Activated T-cell treated with anti-CD3 and anti-CD28 coated beads, Interleukin-2, amount 50 U/mL, for 72 hours (primary cell): Measurements from ENCODE around the gene PHPT1. TPM values are rescaled to one million over a fixed set of nuclear protein-coding genes. Genes with fewer than 3 reads are reported as not detected.
"Not testable (repeated sequence)": the region's sequence is repeated elsewhere in the genome, so short reads cannot be mapped to it uniquely, and the experiment has no call there.

ENCODE experiments used
- ATAC-seq, 2 donors: fragments of 150-1000 bp; cut with Tn5 transposase; replicated peaks in 1 of 2; 2 replicates each; pipeline ENCODE4 v1.10.0; 2021; ENCODE audit warnings: moderate library complexity in 2 of 2, mild to moderate bottlenecking in 1 of 2
- DNase-seq, 2 donors: peaks; one replicate each; pipeline ENCODE4 v3.0.0; 2021 to 2022; ENCODE audit warnings: mixed read lengths in 1 of 2
- H3K27ac Mint-ChIP-seq: one replicate; pipeline ENCODE4 v1.8.0; 2022; ENCODE audit warnings: mild to moderate bottlenecking, moderate library complexity, mixed read lengths
- H3K27me3 Mint-ChIP-seq: one replicate; pipeline ENCODE4 v1.8.0; 2022; ENCODE audit warnings: low read depth, mixed read lengths
- H3K36me3 Mint-ChIP-seq, 2 donors: one replicate each; pipeline ENCODE4 v1.8.0; 2022; ENCODE audit warnings: mixed read lengths in 2 of 2, mild to moderate bottlenecking in 1 of 2; ENCODE audit not compliant: insufficient read depth in 2 of 2
- H3K4me1 Mint-ChIP-seq: one replicate; pipeline ENCODE4 v1.8.0; 2022; ENCODE audit warnings: low read depth, mixed read lengths
- H3K4me3 Mint-ChIP-seq, 2 donors: one replicate each; pipeline ENCODE4 v1.8.0; 2022; ENCODE audit warnings: mild to moderate bottlenecking in 2 of 2, mixed read lengths in 2 of 2, moderate library complexity in 2 of 2
- H3K9me3 Mint-ChIP-seq, 2 donors: one replicate each; pipeline ENCODE4 v1.8.0; 2022; ENCODE audit warnings: mixed read lengths in 2 of 2
- total RNA-seq, 2 donors: library from RNA; stranded (reverse); gene quantifications; one replicate each; pipeline ENCODE4 v1.2.3, GENCODE V29; 2022

Gene PHPT1
- total RNA-seq, 2 donors from 2014 or later = 95.7 to 111 TPM

DNA sequence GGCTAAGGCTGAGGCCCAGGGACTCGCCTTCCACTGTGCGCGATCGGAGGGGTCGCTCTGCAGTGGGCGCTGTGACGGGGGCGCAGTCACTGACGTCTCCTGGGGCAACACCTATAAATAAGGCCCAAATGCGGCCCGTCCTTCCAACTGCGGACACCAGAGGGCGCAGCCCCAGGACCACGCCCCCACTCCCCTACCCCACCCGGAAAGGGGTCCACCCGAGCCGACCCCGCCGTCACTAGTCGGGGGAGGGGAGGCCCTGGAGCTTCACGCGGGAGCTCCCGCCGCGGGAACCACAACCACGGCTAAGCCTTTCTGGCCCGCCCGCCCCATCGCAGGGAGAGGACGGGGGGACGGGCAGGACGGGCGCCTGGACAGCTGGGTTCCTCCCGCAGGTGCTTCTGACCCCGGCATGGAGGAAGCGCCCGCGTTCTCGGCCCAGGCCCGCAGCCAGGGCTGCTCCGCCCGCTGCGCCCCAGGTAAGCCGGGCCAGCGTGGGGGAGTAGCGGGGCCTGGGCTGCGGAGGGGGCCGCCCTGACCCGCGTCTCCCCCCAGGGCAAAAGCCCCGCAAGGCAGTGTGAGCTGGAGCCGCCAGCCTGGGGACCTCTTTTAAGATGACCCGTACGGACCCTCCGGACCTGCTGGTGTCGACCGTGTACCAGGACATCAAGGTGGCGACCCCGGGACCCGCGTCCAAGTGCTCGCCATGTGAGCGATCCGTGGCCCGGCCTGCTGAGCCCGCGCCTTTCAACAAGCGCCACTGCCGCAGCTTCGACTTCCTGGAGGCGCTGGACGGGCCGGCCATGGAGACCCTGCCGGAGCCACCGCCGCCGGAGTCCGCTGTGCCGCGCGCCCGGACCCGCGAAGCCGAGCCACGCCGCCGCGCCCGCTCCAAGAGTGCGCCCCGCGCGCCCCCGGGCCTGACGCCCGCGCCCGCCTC is 5.1 kb upstream of the PHPT1 start:
- peak; percentile 71 to 75 for DNase-seq
- not testable (repeated sequence) for H3K9me3 Mint-ChIP-seq, H3K36me3 Mint-ChIP-seq, H3K27me3 Mint-ChIP-seq, H3K27ac Mint-ChIP-seq
- peak; percentile 18 to 23 for ATAC-seq
- Mint-ChIP-seq H3K4me3 (peak overlapping the region; percentile 62 to 63), H3K4me1 (peaks cover 29% of the 10 kb centered on the region)

DNA sequence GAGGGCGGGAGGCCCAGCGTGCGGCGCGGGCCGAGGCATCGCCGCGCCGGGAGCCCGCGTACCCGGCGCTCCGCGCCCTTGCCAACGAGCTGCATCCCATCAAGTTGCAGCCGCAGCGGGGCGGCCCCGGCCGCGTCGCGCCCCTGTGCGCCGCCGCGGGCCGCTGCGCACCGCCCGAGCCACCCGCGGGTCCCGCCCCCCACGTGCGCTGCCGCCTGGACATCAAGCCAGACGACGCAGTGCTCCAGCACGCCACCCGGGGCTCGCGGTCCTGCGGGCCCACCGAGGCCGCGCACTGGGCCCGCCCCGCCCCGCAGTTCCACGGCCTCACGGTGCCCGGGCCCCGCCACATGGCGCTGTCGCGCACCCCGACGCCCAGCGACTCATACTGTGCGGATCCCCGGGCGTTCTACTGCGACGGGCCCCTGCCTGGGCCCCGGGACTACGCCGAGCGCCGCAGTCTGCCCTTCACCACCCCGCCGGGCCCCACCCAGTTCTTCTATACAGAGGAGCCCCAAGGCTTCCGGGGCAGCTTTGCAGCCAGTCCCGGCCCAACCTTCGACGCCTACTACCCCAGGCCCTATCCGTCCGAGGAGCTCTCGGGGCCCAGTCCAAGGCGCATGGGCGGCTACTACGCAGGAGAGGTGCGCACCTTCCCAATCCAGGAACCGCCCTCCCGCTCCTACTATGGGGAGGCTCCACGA is 4.3 kb upstream of the PHPT1 start:
- Mint-ChIP-seq H3K27ac (no peak overlapping the region), H3K36me3 (peaks cover 3 to 8% of the 10 kb centered on the region in 2 donors), H3K9me3 (no peaks in the 10 kb centered on the region), H3K4me1 (peaks cover 29% of the 10 kb centered on the region), H3K27me3 (no peaks in the 10 kb centered on the region), H3K4me3 (peak overlapping the region; percentile 25 to 37)
- peak in 1 of 2 donors; percentile 37 for DNase-seq
- ATAC-seq = no peak

DNA sequence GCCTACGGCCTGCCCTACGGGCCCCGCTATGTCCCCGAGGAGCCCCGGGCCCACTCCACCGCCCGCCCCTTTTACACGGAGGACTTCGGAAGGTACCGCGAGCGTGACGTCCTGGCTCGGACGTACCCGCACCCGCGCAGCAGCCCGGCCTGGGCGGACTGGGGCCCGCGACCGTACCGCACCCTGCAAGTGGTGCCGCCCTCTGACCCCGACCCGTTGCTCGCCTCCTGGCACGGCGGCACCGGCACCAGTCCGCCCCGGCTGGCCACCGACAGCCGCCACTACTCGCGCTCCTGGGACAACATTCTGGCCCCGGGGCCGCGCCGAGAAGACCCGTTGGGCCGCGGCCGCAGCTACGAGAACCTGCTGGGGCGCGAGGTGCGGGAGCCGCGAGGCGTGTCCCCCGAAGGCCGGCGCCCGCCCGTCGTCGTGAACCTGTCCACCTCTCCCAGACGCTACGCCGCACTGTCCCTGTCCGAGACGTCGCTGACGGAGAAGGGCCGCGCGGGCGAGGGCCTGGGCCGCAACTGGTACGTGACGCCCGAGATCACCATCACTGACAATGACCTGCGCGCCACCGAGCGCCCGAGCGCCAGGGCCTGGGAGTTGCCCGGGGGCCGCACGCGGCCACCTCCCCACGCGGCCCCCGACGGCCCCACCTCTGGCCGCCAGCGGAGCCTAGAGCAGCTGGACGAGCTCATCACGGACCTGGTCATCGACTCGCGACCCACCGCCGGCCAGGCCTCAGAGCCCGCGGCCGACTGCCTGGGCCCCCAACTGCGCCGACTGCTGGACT is 3.5 kb upstream of the PHPT1 start:
- no peak overlapping the region for H3K27ac Mint-ChIP-seq
- no peak for ATAC-seq

DNA sequence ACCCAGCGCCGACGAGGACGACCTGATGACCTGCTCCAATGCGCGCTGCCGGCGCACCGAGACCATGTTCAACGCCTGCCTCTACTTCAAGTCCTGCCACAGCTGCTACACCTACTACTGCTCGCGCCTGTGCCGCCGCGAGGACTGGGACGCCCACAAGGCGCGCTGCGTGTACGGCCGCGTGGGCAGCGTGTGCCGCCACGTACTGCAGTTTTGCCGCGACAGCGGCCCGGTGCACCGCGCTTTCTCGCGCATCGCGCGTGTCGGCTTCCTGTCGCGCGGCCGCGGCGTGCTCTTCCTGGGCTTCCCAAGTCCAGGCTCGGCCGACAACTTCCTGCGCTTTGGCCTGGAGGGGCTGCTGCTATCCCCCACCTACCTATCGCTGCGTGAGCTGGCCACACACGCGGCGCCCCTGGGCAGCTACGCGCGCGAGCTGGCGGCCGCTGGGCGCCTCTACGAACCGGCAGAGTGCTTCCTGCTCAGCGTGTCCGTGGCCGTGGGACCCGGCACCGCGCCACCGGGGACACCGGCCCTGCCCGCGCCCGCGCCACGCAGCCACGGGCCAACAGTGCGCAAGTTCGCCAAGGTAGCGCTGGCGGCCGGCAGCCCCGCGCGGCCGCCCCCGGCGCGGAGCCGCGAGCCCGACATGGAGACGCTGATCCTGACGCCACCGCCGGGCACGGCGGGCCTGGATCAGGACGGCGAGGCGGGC is 2.7 kb upstream of the PHPT1 start:
- Mint-ChIP-seq H3K9me3 (no peaks in the 10 kb centered on the region), H3K4me3 (peak overlapping the region; percentile 67 to 99), H3K27me3 (no peaks in the 10 kb centered on the region), H3K36me3 (peaks cover 3 to 8% of the 10 kb centered on the region in 2 donors), H3K4me1 (peaks cover 29% of the 10 kb centered on the region), H3K27ac (peak overlapping the region; percentile 89)
- ATAC-seq (no peak), DNase-seq (peak in 1 of 2 donors; percentile 40)

More for the DNA sequence above, 3.5 kb upstream of the PHPT1 start:
- Mint-ChIP-seq H3K36me3 (peaks cover 3 to 8% of the 10 kb centered on the region in 2 donors), H3K9me3 (no peaks in the 10 kb centered on the region), H3K4me1 (peaks cover 32% of the 10 kb centered on the region), H3K27me3 (no peaks in the 10 kb centered on the region), H3K4me3 (peak overlapping the region; percentile 25 to 37)
- no peak for DNase-seq

DNA sequence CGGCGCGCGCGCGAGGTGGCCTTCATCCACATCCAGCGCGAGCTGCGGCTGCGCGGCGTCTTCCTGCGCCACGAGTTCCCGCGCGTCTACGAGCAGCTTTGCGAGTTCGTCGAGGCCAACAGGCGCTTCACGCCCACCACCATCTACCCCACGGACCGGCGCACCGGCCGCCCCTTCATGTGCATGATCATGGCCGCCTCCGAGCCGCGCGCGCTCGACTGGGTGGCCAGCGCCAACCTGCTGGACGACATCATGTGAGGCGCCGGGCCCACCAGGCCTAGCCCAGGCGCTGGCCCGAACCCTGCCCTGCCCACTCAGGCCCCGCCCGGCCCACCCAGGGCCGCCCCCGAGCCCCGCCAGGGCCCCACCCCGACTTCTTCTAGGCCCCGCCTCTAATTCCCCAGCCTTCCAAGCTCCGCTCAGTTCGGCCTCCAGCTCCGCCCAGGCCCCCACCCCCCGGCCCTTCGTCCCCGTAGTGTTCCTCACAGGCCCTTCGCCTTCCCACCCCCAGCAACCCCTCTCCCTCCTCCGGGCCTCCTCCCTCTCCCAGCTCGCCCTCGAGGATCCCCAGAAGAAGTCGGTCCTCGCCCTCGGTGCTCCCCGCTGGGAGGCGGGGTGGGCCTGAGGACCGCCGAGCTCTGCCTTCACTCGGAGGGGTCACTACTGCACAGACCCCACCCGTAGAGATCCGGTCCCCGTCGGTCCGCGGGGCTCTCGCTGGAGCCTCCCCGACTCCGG is 2.0 kb upstream of the PHPT1 start:
- peaks cover 3 to 8% of the 10 kb centered on the region in 2 donors for H3K36me3 Mint-ChIP-seq
- peaks cover 22% of the 10 kb centered on the region for H3K4me1 Mint-ChIP-seq
- H3K27me3 Mint-ChIP-seq = no peaks in the 10 kb centered on the region
- ATAC-seq = no peak
- DNase-seq = peak; percentile 28 to 47
- peak overlapping the region; percentile 68 for H3K27ac Mint-ChIP-seq
- no peaks in the 10 kb centered on the region for H3K9me3 Mint-ChIP-seq
- peak overlapping the region; percentile 92 to 99 for H3K4me3 Mint-ChIP-seq

DNA sequence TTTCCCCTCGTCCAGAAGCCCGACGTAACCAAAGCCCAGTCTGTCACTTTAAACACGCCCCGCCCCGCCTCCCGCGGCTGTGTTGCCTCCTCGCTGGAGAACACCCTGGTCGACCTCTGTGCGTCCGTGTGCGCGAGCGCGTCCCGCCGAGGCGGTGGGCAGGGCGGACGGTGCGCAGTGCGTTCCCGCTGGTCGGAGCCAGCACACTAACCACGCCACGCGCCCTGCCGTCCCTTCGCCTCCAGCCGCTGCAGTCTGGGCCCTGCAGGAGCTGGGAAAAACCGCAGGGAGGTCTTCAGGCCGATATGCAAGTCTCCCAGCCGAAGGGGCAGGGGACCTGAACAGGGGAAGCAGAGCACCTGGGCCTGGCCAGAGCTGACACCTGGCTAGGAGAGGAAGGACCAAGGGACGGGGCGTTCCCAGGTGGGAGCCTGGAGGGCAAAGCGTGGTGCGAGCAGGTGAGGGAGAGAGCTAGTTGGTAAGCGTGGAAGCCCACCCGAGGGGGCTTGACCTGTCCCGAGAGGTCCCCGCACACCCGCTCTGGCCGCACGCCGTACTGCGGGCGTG is 1.3 kb upstream of the PHPT1 start:
- DNase-seq = peak; percentile 91 to 94
- peak; percentile 51 to 53 for ATAC-seq
- Mint-ChIP-seq H3K27me3 (no peaks in the 10 kb centered on the region), H3K4me1 (peaks cover 19% of the 10 kb centered on the region), H3K4me3 (peak overlapping the region; percentile 92 to 99), H3K36me3 (peaks cover 3 to 8% of the 10 kb centered on the region in 2 donors), H3K27ac (peak overlapping the region; percentile 51), H3K9me3 (no peaks in the 10 kb centered on the region)

DNA sequence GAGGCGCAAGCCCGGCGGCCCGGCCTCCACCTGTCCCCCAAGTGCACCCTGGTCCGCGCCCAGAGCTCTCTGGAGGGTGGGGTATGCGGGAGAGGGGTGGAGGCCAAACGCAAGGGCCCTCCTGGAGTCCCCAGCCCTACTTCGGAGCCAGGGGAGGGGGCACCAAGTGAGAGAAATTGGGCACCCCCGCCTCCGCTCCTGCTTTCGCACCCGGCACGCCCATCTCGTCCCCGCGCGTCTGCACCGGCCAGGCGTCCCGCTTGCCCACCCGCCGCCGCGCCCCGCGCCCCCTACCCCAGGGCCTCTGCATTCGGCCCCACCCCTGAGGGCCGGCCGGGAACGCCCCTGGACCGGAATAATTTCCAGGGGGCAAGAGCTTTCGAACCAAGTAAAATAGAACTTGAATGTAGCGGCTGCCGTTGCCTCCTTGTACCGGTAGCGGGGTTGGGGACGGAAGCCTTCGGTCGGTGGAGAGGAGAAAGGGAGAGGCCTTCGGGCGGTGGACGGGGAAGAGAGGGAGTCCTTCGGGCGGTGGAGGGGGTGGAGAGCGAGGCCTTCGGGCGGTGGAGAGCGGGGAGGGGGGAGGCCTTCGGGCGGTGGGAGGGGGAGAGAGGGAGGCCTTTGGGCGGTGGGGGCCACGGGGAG is 694 bp upstream of the PHPT1 start:
- DNase-seq = peak; percentile 58 to 65
- Mint-ChIP-seq H3K27ac (peak overlapping the region; percentile 72), H3K36me3 (peaks cover 3 to 8% of the 10 kb centered on the region in 2 donors), H3K9me3 (no peaks in the 10 kb centered on the region), H3K4me3 (peak overlapping the region; percentile 92 to 99), H3K27me3 (no peaks in the 10 kb centered on the region), H3K4me1 (peaks cover 19% of the 10 kb centered on the region)
- ATAC-seq = peak; percentile 2 to 3

DNA sequence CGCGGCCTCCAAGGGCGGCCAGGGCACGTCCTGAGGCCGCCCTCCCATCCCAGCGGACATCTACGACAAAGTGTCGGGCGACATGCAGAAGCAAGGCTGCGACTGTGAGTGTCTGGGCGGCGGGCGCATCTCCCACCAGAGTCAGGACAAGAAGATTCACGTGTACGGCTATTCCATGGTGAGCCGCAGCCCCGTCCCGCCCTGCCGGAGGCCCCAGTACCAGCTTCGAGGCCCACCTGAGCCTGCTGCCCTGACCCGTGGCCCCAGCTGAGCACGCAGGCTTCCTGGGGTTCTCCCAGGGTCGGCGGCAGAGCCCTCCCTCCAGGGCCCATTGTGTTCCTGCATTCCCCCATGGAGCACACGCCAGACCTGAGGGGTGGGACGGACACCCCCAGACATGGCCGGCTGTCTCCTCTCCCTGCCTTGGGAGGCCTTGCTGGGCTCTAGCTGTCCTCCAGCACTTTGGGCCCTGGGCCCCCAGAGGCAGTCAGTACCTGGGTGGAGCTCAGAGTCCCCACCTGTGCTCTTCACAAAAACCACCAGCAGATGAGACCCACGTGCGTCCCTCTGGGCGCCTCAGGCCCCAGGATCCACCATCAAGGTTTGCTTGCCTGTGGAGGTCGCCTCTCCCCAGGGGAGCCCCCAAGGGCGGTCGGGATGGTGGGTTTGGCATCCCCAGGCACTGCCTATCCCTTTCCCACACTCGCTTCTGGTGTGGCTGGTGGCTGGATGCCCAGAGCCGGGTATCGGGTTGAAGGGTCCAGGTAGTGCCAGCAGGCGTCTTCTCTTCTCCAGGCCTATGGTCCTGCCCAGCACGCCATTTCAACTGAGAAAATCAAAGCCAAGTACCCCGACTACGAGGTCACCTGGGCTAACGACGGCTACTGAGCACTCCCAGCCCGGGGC is 1.0 kb downstream of the PHPT1 start:
- no peak overlapping the region for H3K27ac Mint-ChIP-seq
- H3K9me3 Mint-ChIP-seq = no peaks in the 10 kb centered on the region
- peaks cover 3 to 8% of the 10 kb centered on the region in 2 donors for H3K36me3 Mint-ChIP-seq
- ATAC-seq (no peak), DNase-seq (no peak)
- peak overlapping the region; percentile 92 to 99 for H3K4me3 Mint-ChIP-seq
- H3K4me1 Mint-ChIP-seq = peaks cover 19% of the 10 kb centered on the region
- H3K27me3 Mint-ChIP-seq = no peaks in the 10 kb centered on the region

DNA sequence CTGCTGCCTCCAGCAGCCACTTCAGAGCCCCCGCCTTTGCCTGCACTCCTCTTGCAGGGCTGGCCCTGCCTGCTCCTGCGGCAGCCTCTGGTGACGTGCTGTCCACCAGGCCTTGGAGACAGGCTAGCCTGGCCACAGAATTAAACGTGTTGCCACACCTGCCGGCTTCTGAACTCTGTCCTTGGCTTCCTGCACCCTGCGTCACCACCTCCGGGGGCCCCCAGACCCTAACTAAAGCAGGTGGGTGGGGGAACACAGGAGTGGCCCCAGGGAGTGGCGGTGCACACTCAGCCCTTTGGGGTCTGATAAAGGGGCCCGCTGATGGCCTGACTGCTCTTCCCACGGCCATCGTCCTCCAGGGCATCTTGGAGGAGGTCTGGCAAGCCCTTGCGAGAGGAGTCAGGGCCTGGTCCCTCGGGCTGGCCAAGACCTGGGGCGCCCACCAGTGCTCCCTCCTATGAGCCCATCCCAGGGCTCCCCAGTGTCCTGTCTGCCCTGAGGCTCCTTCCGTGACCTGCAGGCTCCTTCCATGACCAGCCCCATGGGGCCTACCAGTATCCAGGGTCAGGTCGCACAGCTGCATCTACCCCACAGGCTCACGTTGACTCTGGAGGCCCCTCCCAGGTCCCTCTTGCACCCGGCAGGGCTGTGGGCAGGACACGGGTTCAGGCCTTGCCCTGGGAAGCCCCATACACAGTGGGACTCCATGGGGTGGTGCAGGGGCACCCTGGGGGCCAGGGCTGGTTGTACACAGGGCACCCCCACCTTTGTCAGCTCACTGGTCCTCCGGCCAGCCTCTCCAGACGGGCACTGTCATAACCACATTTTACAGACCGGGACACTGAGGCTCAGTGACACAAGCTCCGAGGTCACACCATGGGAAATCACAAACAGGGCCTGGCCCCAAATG is 1.9 kb downstream of the PHPT1 start:
- Mint-ChIP-seq H3K4me3 (peak overlapping the region; percentile 27 to 46), H3K27me3 (no peaks in the 10 kb centered on the region), H3K27ac (no peak overlapping the region), H3K4me1 (peaks cover 19% of the 10 kb centered on the region), H3K9me3 (no peaks in the 10 kb centered on the region), H3K36me3 (peaks cover 3 to 8% of the 10 kb centered on the region in 2 donors)
- DNase-seq (no peak), ATAC-seq (no peak)
